ACHN (cell line): Measurements from ENCODE around the gene HSD11B1.

Experiments used
- DNase-seq: peaks from one replicate; pipeline ENCODE4 v3.0.0-alpha.2; 2015
- in situ Hi-C: cut with HindIII; loops from 2 replicates; pipeline ENCODE4 v1.10.0; 2017; ENCODE audit warnings: low sequenced_read_pairs, low pct_ligation_motif_present, low pct_unique_long_range_greater_than_20kb

The HSD11B1 gene

GRCh38 chr1:209717818-209718217 lies 13.2 kb downstream of the HSD11B1 start:
- in situ Hi-C loops = no loop called here
- no peak for DNase-seq

- in situ Hi-C loops = no loop called here
- no peak for DNase-seq
Observed at GRCh38 chr1:209720326-209720725, 15.7 kb downstream of the HSD11B1 start.

- in situ Hi-C loops = no loop called here
- no peak for DNase-seq
Observed at GRCh38 chr1:209720826-209721225, 16.2 kb downstream of the HSD11B1 start.

GRCh38 chr1:209721323-209721722 lies 16.7 kb downstream of the HSD11B1 start:
- no peak for DNase-seq
- in situ Hi-C loops = no loop called here

- DNase-seq = no peak
- in situ Hi-C loops = no loop called here
Observed at GRCh38 chr1:209723265-209723664, 18.6 kb downstream of the HSD11B1 start.

GRCh38 chr1:209723756-209724693 lies 19.4 kb downstream of the HSD11B1 start:
- DNase-seq = no peak
- in situ Hi-C loops = no loop called here

- in situ Hi-C loops = no loop called here
- DNase-seq = no peak
Observed at GRCh38 chr1:209727286-209727685, 22.6 kb downstream of the HSD11B1 start.

- in situ Hi-C loops = no loop called here
- no peak for DNase-seq
Observed at GRCh38 chr1:209727785-209728184, 23.1 kb downstream of the HSD11B1 start.

- no peak for DNase-seq
- in situ Hi-C loops = no loop called here
Observed at GRCh38 chr1:209728466-209728865, 23.8 kb downstream of the HSD11B1 start.

GRCh38 chr1:209729436-209729835 lies 24.8 kb downstream of the HSD11B1 start:
- no peak for DNase-seq
- in situ Hi-C loops = no loop called here

GRCh38 chr1:209732725-209733124 lies 28.1 kb downstream of the HSD11B1 start:
- in situ Hi-C loops = no loop called here

GRCh38 chr1:209733409-209734192 lies 29.0 kb downstream of the HSD11B1 start:
- no peak for DNase-seq
- in situ Hi-C loops = no loop called here

More at GRCh38 chr1:209732725-209733124, 28.1 kb downstream of the HSD11B1 start:
- DNase-seq = no peak

GRCh38 chr1:209736490-209737117 lies 32.0 kb downstream of the HSD11B1 start:
- in situ Hi-C loops = no loop called here
- no peak for DNase-seq

GRCh38 chr1:209737118-209737505 lies 32.5 kb downstream of the HSD11B1 start:
- DNase-seq = no peak
- in situ Hi-C loops = no loop called here

- in situ Hi-C loops = no loop called here
- no peak for DNase-seq
Observed at GRCh38 chr1:209738270-209738669, 33.6 kb downstream of the HSD11B1 start.

GRCh38 chr1:209741193-209741592 lies 36.5 kb downstream of the HSD11B1 start:
- no peak for DNase-seq
- in situ Hi-C loops = no loop called here

GRCh38 chr1:209741889-209742288 lies 37.2 kb downstream of the HSD11B1 start:
- in situ Hi-C loops = no loop called here
- DNase-seq = no peak

- peak; percentile 52 for DNase-seq
- in situ Hi-C loops = no loop called here
Observed at GRCh38 chr1:209742409-209743144, 37.9 kb downstream of the HSD11B1 start.

GRCh38 chr1:209743145-209743482 lies 38.5 kb downstream of the HSD11B1 start:
- no peak for DNase-seq
- in situ Hi-C loops = no loop called here
